ENCODE measurements around the gene SRGAP1. TPM values are rescaled to one million over a fixed set of nuclear protein-coding genes. Genes with fewer than 3 reads are reported as not detected.

Gene SRGAP1
- polyA plus RNA-seq, 1 donor (not counting 4 experiments of a cell fraction or from before 2014, with no cell fraction given): 4.5 TPM

DNA sequence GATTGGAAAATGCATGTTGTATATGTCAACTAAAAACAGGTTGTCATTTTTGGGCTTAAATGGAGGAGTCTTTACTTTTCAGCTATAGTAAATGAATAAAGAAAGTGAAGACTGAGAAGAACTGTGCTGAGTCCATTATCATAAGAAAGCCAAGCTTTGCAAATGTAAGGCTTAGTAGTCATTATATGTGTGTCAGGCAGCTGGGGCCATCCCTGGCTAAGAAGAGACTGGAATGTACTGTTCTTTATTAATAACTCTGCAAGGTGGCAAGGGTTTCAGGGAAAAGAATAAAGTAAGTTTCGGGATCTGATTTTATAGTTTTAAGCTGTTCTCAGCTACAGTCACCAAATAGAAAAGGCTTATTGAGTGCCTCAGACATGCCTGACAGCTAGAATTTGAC is 48.7 kb downstream of the SRGAP1 start:
- FAIRE-seq: no peak
- Histone ChIP-seq H3K9me3 (ENCODE audit: control insufficient read depth, low read depth, low read length) (no peaks in the 10 kb centered on the region), H3K4me2 (ENCODE audit: control insufficient read depth, extremely low read depth, insufficient read depth, low read depth, low read length) (no peak overlapping the region), H4K20me1 (ENCODE audit: control insufficient read depth, extremely low read depth, insufficient read depth, low read length) (peaks cover 7% of the 10 kb centered on the region), H3K9me1 (ENCODE audit: control insufficient read depth, extremely low read depth, insufficient read depth, low read length) (peaks cover 6% of the 10 kb centered on the region), H3K4me1 (ENCODE audit: control insufficient read depth, extremely low read depth, insufficient read depth, low read length) (peaks cover 6% of the 10 kb centered on the region), H3K79me2 (ENCODE audit: control insufficient read depth, insufficient read depth, low read length) (peaks cover 48% of the 10 kb centered on the region), H3K9ac (ENCODE audit: control insufficient read depth, extremely low read depth, insufficient read depth, low read length) (no peak overlapping the region), H3K36me3 (ENCODE audit: control insufficient read depth in 2 of 2, extremely low read depth in 1 of 2, insufficient read depth in 2 of 2, low read length in 2 of 2) (peaks cover 0 to 3% of the 10 kb centered on the region in 2 experiments), H3K27ac (ENCODE audit: control insufficient read depth, insufficient read depth, low read length) (no peak overlapping the region), H2AFZ (ENCODE audit: control insufficient read depth, low read length) (no peak overlapping the region), H3K4me3 (ENCODE audit: control insufficient read depth in 2 of 3, extremely low read depth in 1 of 3, insufficient read depth in 2 of 3, low read depth in 1 of 3, low read length in 3 of 3) (no peak overlapping the region), H3K27me3 (ENCODE audit: control insufficient read depth, extremely low read depth, insufficient read depth, low read length) (no peaks in the 10 kb centered on the region)
- TF ChIP-seq, protein P1, sequence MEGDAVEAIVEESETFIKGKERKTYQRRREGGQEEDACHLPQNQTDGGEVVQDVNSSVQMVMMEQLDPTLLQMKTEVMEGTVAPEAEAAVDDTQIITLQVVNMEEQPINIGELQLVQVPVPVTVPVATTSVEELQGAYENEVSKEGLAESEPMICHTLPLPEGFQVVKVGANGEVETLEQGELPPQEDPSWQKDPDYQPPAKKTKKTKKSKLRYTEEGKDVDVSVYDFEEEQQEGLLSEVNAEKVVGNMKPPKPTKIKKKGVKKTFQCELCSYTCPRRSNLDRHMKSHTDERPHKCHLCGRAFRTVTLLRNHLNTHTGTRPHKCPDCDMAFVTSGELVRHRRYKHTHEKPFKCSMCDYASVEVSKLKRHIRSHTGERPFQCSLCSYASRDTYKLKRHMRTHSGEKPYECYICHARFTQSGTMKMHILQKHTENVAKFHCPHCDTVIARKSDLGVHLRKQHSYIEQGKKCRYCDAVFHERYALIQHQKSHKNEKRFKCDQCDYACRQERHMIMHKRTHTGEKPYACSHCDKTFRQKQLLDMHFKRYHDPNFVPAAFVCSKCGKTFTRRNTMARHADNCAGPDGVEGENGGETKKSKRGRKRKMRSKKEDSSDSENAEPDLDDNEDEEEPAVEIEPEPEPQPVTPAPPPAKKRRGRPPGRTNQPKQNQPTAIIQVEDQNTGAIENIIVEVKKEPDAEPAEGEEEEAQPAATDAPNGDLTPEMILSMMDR (optimal IDR thresholded peaks at IDR 0.05 in 1 of 3, IDR thresholded peaks at IDR 0.05 in 1 of 3, conservative IDR thresholded peaks at IDR 0.05 in 1 of 3; ENCODE audit: extremely low read depth in 1 of 3, insufficient read depth in 2 of 3, low read length in 3 of 3): no peak
- no peak for TF ChIP-seq EZH2 (IDR thresholded peaks at IDR 0.05; ENCODE audit: low read length)
- dilution Hi-C loops (cut with MboI; ENCODE audit: extremely low pct_ligation_motif_present, low sequenced_read_pairs): no loop called here
- DNase-seq (ENCODE audit: low read depth, low spot score): no peak

GRCh38 chr12:63894132-63894531 is 49.6 kb downstream of the SRGAP1 start:
- DNase-seq (ENCODE audit: low read depth, low spot score) (no peak), FAIRE-seq (no peak)
- no peak overlapping the region for H3K27ac ChIP-seq (ENCODE audit: control insufficient read depth, insufficient read depth, low read length)
- no peaks in the 10 kb centered on the region for H3K9me3 ChIP-seq (ENCODE audit: control insufficient read depth, low read depth, low read length)
- H3K36me3 ChIP-seq (ENCODE audit: control insufficient read depth in 2 of 2, extremely low read depth in 1 of 2, insufficient read depth in 2 of 2, low read length in 2 of 2): peaks cover 0 to 3% of the 10 kb centered on the region in 2 experiments
- dilution Hi-C loops (cut with MboI; ENCODE audit: extremely low pct_ligation_motif_present, low sequenced_read_pairs): no loop called here
- H3K79me2 ChIP-seq (ENCODE audit: control insufficient read depth, insufficient read depth, low read length): peaks cover 48% of the 10 kb centered on the region
- H3K4me1 ChIP-seq (ENCODE audit: control insufficient read depth, extremely low read depth, insufficient read depth, low read length): peaks cover under 1% of the 10 kb centered on the region
- H2AFZ ChIP-seq (ENCODE audit: control insufficient read depth, low read length): no peak overlapping the region
- no peak overlapping the region for H3K9ac ChIP-seq (ENCODE audit: control insufficient read depth, extremely low read depth, insufficient read depth, low read length)
- H3K9me1 ChIP-seq (ENCODE audit: control insufficient read depth, extremely low read depth, insufficient read depth, low read length): peaks cover 1% of the 10 kb centered on the region
- no peaks in the 10 kb centered on the region for H3K27me3 ChIP-seq (ENCODE audit: control insufficient read depth, extremely low read depth, insufficient read depth, low read length)
- TF ChIP-seq EZH2 (IDR thresholded peaks at IDR 0.05; ENCODE audit: low read length): no peak
- TF ChIP-seq, protein P1 (optimal IDR thresholded peaks at IDR 0.05 in 1 of 3, IDR thresholded peaks at IDR 0.05 in 1 of 3, conservative IDR thresholded peaks at IDR 0.05 in 1 of 3; ENCODE audit: extremely low read depth in 1 of 3, insufficient read depth in 2 of 3, low read length in 3 of 3): no peak
- H3K4me2 ChIP-seq (ENCODE audit: control insufficient read depth, extremely low read depth, insufficient read depth, low read depth, low read length): no peak overlapping the region
- H3K4me3 ChIP-seq (ENCODE audit: control insufficient read depth in 2 of 3, extremely low read depth in 1 of 3, insufficient read depth in 2 of 3, low read depth in 1 of 3, low read length in 3 of 3): no peak overlapping the region
- peaks cover 3% of the 10 kb centered on the region for H4K20me1 ChIP-seq (ENCODE audit: control insufficient read depth, extremely low read depth, insufficient read depth, low read length)
